ENCODE data around the gene MRPS22.

DNA sequence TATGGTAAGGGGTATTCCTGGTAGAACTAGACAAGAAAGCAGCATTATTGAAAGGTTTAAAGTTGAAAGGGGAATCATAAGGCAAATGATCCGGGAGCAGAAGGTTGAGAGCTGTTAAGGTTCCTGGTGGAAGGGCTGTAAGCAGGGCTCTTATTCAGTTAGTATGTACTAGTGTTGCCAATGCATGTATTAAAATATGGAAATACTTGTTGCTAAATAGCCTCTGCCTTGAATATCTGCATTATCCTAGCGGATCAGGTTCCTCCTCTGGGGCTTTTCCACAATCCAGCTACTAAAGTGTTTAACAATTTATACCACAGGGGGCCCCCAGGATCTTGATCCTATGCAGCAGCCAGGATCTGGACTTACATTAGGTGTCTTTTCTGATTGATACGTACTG lies 52.9 kb downstream of the MRPS22 start:
- TF ChIP-seq, protein P1, sequence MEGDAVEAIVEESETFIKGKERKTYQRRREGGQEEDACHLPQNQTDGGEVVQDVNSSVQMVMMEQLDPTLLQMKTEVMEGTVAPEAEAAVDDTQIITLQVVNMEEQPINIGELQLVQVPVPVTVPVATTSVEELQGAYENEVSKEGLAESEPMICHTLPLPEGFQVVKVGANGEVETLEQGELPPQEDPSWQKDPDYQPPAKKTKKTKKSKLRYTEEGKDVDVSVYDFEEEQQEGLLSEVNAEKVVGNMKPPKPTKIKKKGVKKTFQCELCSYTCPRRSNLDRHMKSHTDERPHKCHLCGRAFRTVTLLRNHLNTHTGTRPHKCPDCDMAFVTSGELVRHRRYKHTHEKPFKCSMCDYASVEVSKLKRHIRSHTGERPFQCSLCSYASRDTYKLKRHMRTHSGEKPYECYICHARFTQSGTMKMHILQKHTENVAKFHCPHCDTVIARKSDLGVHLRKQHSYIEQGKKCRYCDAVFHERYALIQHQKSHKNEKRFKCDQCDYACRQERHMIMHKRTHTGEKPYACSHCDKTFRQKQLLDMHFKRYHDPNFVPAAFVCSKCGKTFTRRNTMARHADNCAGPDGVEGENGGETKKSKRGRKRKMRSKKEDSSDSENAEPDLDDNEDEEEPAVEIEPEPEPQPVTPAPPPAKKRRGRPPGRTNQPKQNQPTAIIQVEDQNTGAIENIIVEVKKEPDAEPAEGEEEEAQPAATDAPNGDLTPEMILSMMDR (IDR thresholded peaks at IDR 0.05): no peak
- TF ChIP-seq POLR2A (IDR thresholded peaks at IDR 0.05): no peak
- TF ChIP-seq POLR2AphosphoS5 (IDR thresholded peaks at IDR 0.05): no peak
